D341Med (cell line): ENCODE data around the gene PUSL1.

ENCODE experiments used
- DNase-seq: peaks from one replicate; pipeline ENCODE4 v3.0.0; 2012; ENCODE audit warnings: low spot score

PUSL1 gene

GRCh38 chr1:1340791-1341548 lies 32.6 kb downstream of the PUSL1 start:
- DNase-seq, result no peak

GRCh38 chr1:1341549-1342021 lies 33.2 kb downstream of the PUSL1 start:
- no peak for DNase-seq

DNA sequence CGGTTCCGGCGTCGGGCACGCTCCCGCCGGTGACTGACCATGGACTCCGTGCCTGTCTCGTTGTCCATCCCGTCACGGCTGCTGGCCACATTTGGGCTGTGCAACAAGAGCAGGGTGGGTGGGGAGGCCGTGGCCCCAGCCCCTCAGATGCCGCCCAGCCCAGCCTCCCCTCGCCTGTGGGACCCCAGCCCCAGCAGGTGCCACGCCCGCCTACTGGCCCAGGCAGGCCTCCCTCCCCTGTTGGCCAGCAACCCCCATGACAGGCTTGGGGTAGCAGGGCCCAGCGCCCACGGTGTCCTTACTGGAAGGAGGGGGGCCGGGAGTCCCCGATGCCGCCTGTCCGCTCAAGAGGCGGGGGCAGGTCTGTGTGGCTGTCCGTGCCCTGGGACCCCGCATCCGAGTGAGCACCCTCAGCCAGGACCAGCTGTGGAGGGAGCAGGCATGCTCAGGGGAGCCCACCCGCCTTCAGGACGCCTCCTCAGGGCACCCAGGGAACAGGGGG lies 33.7 kb downstream of the PUSL1 start:
- no peak for DNase-seq

GRCh38 chr1:1342584-1343115 lies 34.3 kb downstream of the PUSL1 start:
- no peak for DNase-seq

DNA sequence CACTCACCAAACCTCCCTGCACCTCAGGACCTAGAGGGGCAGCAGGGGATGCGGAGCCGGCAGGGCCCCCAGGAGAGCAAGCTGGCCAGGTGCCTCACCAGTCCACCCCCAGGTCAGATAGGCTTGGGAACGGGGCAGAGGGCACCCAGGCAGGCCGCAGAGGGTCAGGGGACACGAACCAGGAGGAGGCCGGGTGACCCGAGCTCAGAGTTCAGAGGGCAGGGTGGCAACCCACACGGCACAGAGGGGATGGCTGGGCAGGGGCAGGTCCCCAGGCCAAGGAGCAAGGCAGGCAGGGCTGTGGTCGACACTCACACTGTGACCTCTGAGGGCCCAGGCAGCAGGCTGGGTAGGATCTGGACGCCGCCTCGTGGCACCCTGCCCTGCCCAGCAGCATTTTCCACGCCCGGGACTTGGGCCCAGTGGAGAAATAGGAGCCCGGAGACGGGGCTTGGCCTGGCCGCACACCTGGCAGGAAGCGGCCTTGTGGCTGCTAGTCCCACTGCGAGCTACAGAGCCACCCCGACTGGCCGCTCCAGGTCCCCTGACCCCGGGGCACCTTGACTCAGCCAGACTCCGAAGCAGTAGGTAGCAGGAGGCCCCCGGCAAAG lies 35.5 kb downstream of the PUSL1 start:
- no peak for DNase-seq

DNA sequence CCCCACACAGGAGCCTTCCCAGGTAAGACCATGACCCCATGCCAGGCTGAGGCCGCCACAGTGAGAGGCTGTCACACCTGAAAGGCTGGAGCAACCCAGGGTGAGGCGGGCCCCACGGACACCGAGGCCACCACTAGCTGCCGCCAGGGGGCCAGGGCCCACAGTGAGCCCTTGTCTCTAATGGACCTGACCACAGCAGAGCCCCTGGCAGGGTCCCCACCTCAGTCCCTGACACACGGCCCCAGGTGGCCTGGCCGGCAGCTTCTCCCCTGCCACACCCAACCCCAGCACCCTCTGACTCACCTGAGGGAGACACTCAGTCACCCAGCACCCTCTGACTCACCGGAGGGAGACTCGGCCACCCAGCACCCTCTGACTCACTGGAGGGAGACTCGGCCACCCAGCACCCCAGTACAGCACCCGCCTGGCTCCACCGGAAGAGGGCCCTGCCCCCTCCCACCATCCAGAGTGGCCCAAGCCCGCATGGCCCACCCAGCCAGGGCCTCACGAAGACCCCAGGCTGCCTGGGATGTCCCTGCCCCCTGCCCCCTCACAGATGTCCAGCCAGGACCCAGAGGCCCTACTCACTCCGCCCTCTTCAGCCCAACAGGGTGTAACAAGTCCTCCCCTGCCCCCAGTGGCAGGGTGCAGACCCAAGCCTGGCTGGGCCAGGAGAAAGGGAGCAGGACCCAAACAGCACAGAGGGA lies 36.4 kb downstream of the PUSL1 start:
- DNase-seq, result no peak

- DNase-seq, result no peak
Measured at GRCh38 chr1:1345384-1345783, 37.0 kb downstream of the PUSL1 start.

- no peak for DNase-seq
Measured at GRCh38 chr1:1345860-1346500, 37.6 kb downstream of the PUSL1 start.

GRCh38 chr1:1346501-1346890 lies 38.1 kb downstream of the PUSL1 start:
- no peak for DNase-seq

- no peak for DNase-seq
Measured at GRCh38 chr1:1347026-1347595, 38.7 kb downstream of the PUSL1 start.

DNA sequence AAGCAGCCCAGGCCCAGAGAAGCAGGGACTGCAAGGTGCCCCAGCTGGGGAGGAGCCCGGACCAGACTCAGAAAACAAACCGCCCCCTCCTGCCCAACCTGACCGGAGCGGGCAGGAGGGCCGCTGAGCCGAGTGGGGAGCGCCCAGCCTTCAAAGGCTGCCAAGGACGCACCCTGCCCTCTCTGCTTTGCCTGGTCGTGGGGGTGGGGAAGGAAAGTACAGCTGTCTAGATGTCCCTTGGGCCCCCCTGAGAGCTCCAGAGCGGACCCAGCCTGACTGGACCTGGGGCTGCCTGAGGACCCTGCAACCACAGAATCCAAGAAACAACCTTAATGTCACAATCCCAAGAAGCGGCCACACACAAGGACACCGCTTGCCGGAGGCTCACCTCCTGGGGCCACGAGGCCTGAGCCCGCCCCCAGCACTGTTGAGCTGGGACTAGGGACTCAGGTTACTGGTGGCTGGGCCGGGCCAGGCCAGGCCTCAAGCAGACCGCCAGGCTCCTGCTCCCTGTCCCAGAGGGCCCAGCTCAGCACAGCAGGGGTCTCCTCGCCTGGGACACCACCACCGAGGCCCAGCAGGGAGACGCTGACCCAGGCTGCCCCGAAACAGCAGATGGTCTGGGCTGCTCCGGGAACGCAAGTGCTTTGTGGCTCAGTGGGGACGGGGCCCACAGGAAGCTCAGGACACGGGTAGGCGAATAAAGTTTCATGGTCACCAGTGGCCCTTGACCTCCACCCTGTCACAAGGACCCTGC lies 39.4 kb downstream of the PUSL1 start:
- DNase-seq, result no peak

DNA sequence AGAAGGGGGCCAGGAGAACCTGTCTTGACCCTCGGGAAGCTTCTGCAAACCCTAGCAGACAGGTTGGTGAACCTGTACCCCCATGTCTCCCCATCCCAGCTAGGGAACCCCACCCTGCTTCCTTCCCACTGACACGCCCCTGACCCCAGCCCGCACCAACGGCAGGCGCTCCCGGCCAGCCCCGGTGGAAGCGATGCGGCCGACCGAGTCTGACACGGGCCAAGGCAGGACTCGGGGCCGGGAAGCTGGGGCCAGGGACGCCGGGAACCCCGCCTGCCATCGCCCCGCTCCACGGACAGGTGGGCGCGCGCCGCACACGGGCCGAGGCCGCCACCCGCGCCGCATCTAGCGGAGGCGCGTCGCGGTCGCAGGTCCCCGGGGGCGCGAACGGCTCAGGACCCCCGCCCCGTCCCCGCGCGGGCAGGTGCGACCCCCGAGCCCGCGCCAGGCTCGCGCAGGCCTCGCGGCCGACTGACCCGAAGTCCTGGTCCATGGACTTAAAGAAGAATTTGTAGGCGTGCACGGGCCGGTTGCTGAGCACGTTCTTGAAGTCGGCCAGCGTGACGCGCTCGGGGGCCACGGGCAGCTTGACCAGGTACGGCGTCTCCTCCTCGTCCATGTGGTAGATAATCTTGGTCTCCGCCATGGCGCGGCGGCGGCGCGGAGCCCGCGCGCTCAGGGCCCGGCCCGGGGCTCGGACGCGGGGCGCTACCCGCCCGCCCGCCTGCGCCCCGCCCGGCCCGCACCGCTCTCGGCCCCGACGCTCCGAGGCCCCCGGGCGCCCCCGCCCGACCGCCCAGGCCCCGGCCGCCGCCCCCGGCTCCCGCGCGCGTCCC lies 40.2 kb downstream of the PUSL1 start:
- DNase-seq, result no peak

- peak; percentile 95 for DNase-seq
Measured at GRCh38 chr1:1349256-1350012, 41.0 kb downstream of the PUSL1 start, which contains the start of gene DVL1. Gene DVL1 (minus strand): TSS chr1:1349418. CDS start chr1:1349065, 353 bp downstream.

DNA sequence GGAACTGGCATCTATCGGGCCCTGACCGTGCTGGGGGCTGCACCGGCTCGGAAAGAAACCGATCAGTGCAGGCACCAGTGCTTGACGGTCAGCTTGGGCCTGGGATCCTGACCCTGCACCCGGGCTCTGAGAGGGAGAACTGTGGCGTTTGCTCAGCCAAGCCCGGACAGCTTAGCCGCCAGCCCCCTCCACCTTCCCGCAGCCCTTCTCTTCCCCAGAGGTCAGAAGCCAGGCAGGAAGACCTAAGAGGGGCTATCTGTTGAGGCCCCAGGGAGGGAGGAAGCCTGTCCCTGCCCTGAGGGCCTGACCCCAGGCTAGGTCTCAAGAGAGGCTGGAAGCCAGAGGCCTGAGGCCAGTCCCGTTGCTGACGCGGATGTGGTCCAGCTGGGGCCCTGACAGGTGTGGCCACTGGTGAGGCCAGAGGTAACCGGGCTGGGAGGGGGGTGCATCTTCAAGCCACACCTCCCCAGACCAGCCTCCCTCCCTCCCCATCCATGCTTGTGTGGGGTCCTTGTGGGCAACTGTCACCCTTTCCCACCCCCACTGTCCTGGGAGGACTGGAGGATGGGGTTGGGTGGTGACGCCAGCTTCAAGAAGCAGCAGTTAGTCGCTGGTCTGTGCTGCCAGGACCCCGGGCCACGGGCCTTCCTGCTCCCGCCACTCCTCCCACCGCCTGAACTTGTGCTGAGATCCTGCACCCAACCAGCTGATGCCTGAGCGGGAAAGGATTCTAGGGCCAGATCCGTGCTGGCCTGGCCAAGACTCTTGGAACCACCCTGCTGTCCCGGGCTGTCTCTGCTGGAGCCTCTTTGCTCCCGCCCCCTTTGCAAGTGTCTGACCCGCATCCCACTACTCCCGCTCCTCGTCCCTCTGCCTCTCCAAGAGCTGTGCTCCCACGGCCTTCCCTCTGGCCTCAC lies 43.4 kb downstream of the PUSL1 start:
- DNase-seq, result no peak

DNA sequence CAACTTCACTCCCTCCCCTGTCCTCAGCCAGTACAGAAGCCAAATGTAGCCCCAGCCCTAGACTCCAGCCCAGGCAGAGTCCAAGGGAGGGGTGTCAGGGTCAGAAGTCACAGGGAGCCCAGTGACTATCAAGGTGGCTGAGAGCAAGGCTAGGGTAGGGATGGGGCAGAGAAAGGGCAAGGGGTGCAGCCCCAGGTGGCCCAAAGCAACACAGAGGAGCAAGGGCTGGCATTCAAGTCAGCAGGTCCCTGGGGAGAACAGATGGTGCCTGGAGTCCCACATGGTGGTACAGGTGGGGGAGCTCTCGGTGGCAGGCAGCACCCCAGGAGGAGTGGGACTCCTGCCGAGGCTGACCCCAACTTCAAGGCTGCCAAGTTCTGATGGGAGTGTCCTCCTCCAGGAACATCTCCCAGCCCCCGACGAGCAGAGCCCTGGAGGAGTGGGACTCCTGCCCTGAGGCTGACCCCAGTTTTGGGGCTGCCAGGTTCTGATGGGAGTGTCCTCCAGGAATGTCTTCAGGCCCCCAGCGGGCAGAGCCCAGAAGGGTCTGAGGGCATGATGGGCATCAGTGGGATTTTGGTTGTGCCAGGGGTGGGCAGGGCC lies 44.5 kb downstream of the PUSL1 start:
- DNase-seq, result no peak

- no peak for DNase-seq
Measured at GRCh38 chr1:1353389-1354151, 45.2 kb downstream of the PUSL1 start.
